ENCODE measurements around the gene ITPKB. TPM values are rescaled to one million over a fixed set of nuclear protein-coding genes. Genes with fewer than 3 reads are reported as not detected.

Gene ITPKB
- total RNA-seq, 5 donors from 2014 or later (not counting 1 experiment from before 2014, with no cell fraction given): 153 to 351 (median 179) TPM

DNA sequence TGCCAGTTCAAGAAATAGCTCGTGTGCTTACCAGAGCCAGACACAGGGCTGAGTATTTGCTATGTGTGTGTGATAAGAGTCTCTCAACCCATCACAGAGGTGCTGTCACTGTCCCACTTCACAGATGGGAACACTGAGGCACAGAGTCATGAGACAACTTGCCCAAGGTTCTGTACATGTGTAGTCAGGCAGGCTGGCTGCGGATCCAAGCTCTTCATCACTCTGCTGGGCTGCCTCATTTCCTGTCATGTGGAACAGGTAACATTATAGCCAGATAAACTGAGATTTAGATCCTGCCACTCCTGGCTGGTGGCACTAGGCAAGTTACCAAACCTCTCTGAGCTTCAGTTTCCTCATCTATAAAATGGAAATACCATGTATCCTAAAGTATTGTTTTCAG, 77.8 kb downstream of the ITPKB start:
- 29% methylated on average over 1 of the region's 2 CpGs for WGBS (ENCODE audit: insufficient coverage)
- Histone ChIP-seq H3K27me3 (replicated peaks in 1 of 2; ENCODE audit: control insufficient read depth in 2 of 2, extremely low read depth in 1 of 2, insufficient read depth in 2 of 2, low read length in 1 of 2) (no peaks in the 10 kb centered on the region), H3K36me3 (ENCODE audit: control insufficient read depth in 2 of 2, extremely low read depth in 1 of 2, insufficient read depth in 1 of 2, low read length in 1 of 2) (peaks cover 3 to 20% of the 10 kb centered on the region in 2 donors), H3K27ac (ENCODE audit: low read length) (peak overlapping the region; percentile 94), H3K4me3 (ENCODE audit: control insufficient read depth in 1 of 2, extremely low read depth in 1 of 2, low read length in 1 of 2) (no peak overlapping the region), H3K9me3 (no peaks in the 10 kb centered on the region), H3K4me1 (ENCODE audit: control insufficient read depth in 1 of 2, extremely low read depth in 1 of 2, insufficient read depth in 2 of 2, low read length in 2 of 2) (peaks cover 0 to 90% of the 10 kb centered on the region in 2 experiments)
- ChIA-PET POLR2A (interaction anchor here in 1 of 2 donors (1.3 kb wide), 1 partner anchor 11 kb away, joined by 4 read pairs; no protein-coding TSS in a partner anchor), CTCF (interaction anchor here in 1 of 2 donors (1.3 to 1.7 kb wide), 2 partner anchors 24 to 42 kb away, joined by 3 to 5 read pairs; no protein-coding TSS in a partner anchor)
- Mint-ChIP-seq H3K27me3 (no peaks in the 10 kb centered on the region), H3K36me3 (peaks cover 15% of the 10 kb centered on the region), H3K9me3 (no peaks in the 10 kb centered on the region), H3K4me1 (peaks cover 0 to 75% (median 0%) of the 10 kb centered on the region in 3 donors), H3K27ac (peak overlapping the region in 1 of 2 donors; percentile 98), H3K4me3 (peak overlapping the region in 2 of 3 donors; percentile 3 to 29)
- DNase-seq (peak in 1 of 35 experiments; percentile 45), ATAC-seq (replicated peaks in 1 of 4) (no peak)

DNA sequence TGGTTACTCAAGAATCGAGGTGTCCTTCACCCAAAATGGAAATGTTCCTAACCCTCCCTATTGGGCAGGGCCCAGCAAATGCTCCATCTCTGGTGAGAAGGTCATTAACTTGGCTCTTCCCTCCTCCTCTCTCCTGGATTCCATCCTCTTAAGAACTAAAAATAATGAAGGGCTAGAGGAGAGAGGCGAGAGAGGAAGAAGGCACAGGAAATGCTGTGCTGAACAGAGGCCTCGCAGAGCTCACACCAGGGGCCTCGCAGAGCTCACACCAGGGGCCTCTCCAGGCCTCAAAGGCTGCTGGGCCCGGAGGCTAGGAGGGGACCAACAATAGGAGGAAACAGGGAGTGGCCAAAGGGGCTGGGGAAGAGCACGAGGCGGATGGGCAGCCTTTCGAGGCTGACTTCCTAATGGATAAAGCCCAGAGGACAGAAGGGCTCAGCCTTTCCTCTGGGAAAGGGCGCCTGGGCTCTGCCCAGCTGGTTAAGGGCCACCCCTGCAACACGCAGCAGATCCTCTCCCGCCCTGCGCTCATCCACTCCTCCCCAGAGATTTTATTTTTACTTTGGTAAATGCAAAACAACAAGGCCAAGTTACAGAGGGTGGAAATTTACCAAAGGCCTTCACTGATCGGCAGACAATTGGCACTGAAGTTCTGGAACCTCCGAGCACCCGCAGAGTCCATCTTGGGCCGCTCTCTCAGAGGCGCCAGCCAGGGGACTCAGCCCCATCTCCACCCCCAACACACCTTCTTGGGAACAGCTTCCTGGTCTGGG, 78.5 kb downstream of the ITPKB start:
- Mint-ChIP-seq H3K9me3 (no peaks in the 10 kb centered on the region), H3K27me3 (no peaks in the 10 kb centered on the region), H3K36me3 (peaks cover 15% of the 10 kb centered on the region), H3K4me3 (peak overlapping the region in 2 of 3 donors; percentile 36 to 49), H3K27ac (peak overlapping the region in 1 of 2 donors; percentile 98), H3K4me1 (peaks cover 0 to 68% (median 0%) of the 10 kb centered on the region in 3 donors)
- Histone ChIP-seq H3K27ac (ENCODE audit: low read length) (peak overlapping the region; percentile 94), H3K9me3 (no peaks in the 10 kb centered on the region), H3K27me3 (replicated peaks in 1 of 2; ENCODE audit: control insufficient read depth in 2 of 2, extremely low read depth in 1 of 2, insufficient read depth in 2 of 2, low read length in 1 of 2) (no peaks in the 10 kb centered on the region), H3K4me3 (ENCODE audit: control insufficient read depth in 1 of 2, extremely low read depth in 1 of 2, low read length in 1 of 2) (no peak overlapping the region), H3K4me1 (ENCODE audit: control insufficient read depth in 1 of 2, extremely low read depth in 1 of 2, insufficient read depth in 2 of 2, low read length in 2 of 2) (peaks cover 0 to 90% of the 10 kb centered on the region in 2 experiments), H3K36me3 (ENCODE audit: control insufficient read depth in 2 of 2, extremely low read depth in 1 of 2, insufficient read depth in 1 of 2, low read length in 1 of 2) (peaks cover 3 to 20% of the 10 kb centered on the region in 2 donors)
- ChIA-PET POLR2A (interaction anchor here in 1 of 2 donors (1.3 kb wide), 1 partner anchor 12 kb away, joined by 4 read pairs; no protein-coding TSS in a partner anchor), CTCF (interaction anchor here in 1 of 2 donors (0.5 to 1.3 kb wide), 2 partner anchors 25 to 136 kb away, joined by 3 read pairs; no protein-coding TSS in a partner anchor)
- DNase-seq (peak in 1 of 35 experiments; percentile 45), ATAC-seq (replicated peaks in 1 of 4) (no peak)
- WGBS (ENCODE audit: insufficient coverage): 0% methylated on average over 3 of the region's 17 CpGs

DNA sequence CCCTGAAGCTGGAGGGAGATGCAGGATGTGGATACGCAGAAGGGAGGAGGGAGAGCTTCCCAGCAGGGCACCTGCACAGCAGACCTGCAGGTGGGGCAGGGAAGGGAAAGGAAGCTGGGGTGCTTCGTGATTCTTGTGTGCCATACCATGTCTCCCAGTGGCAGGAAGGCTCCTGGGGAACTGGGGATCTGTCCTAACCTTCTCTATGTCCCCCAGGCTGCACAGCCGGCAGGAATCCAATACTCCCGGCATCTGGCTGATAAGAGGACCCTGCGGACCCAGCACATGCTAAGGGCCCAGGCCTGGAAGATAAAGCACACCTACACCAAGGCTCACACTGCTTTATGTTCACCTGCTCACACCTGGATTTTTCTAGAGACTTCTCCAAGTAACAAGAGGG, 79.4 kb downstream of the ITPKB start:
- Histone ChIP-seq H3K9me3 (no peaks in the 10 kb centered on the region), H3K27me3 (replicated peaks in 1 of 2; ENCODE audit: control insufficient read depth in 2 of 2, extremely low read depth in 1 of 2, insufficient read depth in 2 of 2, low read length in 1 of 2) (no peaks in the 10 kb centered on the region), H3K27ac (ENCODE audit: low read length) (peak overlapping the region; percentile 94), H3K4me3 (ENCODE audit: control insufficient read depth in 1 of 2, extremely low read depth in 1 of 2, low read length in 1 of 2) (no peak overlapping the region), H3K4me1 (ENCODE audit: control insufficient read depth in 1 of 2, extremely low read depth in 1 of 2, insufficient read depth in 2 of 2, low read length in 2 of 2) (peaks cover 0 to 93% of the 10 kb centered on the region in 2 experiments), H3K36me3 (ENCODE audit: control insufficient read depth in 2 of 2, extremely low read depth in 1 of 2, insufficient read depth in 1 of 2, low read length in 1 of 2) (peaks cover 3 to 14% of the 10 kb centered on the region in 2 donors)
- ChIA-PET CTCF (no interaction called here), POLR2A (no interaction called here)
- WGBS (ENCODE audit: insufficient coverage): 100% methylated on average over 1 of the region's 5 CpGs
- Mint-ChIP-seq H3K27me3 (no peaks in the 10 kb centered on the region), H3K4me1 (peaks cover 0 to 59% (median 0%) of the 10 kb centered on the region in 3 donors), H3K4me3 (no peak overlapping the region), H3K9me3 (no peaks in the 10 kb centered on the region), H3K27ac (peak overlapping the region in 1 of 2 donors; percentile 98), H3K36me3 (peaks cover 11% of the 10 kb centered on the region)
- no peak for DNase-seq
- ATAC-seq (replicated peaks in 1 of 4): no peak

DNA sequence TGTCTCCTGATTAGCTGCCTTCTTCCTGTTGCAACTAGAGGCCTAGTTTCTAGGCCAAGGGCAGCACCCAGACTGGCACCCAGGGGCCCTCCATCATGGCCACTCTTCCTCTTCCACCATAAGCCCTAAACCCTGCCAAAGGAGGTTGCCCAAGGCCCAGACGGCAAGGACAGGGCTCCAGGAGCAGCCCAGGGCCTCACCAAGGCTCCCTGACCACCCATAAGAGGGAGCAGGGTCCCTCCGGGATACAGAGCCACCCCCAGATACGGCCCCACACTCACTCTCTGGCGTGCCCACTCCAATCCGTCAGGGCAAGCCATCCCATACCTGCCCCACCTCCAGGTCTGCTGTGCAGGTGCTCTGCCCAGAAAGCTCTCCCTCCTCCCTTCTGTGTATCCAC, 79.9 kb downstream of the ITPKB start:
- Histone ChIP-seq H3K27ac (ENCODE audit: low read length) (peak overlapping the region; percentile 94), H3K4me3 (ENCODE audit: control insufficient read depth in 1 of 2, extremely low read depth in 1 of 2, low read length in 1 of 2) (no peak overlapping the region), H3K9me3 (no peaks in the 10 kb centered on the region), H3K36me3 (ENCODE audit: control insufficient read depth in 2 of 2, extremely low read depth in 1 of 2, insufficient read depth in 1 of 2, low read length in 1 of 2) (peaks cover 3 to 9% of the 10 kb centered on the region in 2 donors), H3K4me1 (ENCODE audit: control insufficient read depth in 1 of 2, extremely low read depth in 1 of 2, insufficient read depth in 2 of 2, low read length in 2 of 2) (peaks cover 0 to 93% of the 10 kb centered on the region in 2 experiments), H3K27me3 (replicated peaks in 1 of 2; ENCODE audit: control insufficient read depth in 2 of 2, extremely low read depth in 1 of 2, insufficient read depth in 2 of 2, low read length in 1 of 2) (no peaks in the 10 kb centered on the region)
- Mint-ChIP-seq H3K27me3 (no peaks in the 10 kb centered on the region), H3K4me1 (peaks cover 0 to 54% (median 0%) of the 10 kb centered on the region in 3 donors), H3K27ac (peak overlapping the region in 1 of 2 donors; percentile 98), H3K9me3 (no peaks in the 10 kb centered on the region), H3K36me3 (peaks cover 11% of the 10 kb centered on the region), H3K4me3 (no peak overlapping the region)
- ChIA-PET POLR2A (interaction anchor here in 1 of 2 donors (1.4 kb wide), 1 partner anchor 18 kb away, joined by 3 read pairs; no protein-coding TSS in a partner anchor), CTCF (no interaction called here)
- WGBS (ENCODE audit: insufficient coverage): 98% methylated on average over 5 of the region's 5 CpGs
- ATAC-seq (replicated peaks in 1 of 4) (no peak), DNase-seq (no peak)

DNA sequence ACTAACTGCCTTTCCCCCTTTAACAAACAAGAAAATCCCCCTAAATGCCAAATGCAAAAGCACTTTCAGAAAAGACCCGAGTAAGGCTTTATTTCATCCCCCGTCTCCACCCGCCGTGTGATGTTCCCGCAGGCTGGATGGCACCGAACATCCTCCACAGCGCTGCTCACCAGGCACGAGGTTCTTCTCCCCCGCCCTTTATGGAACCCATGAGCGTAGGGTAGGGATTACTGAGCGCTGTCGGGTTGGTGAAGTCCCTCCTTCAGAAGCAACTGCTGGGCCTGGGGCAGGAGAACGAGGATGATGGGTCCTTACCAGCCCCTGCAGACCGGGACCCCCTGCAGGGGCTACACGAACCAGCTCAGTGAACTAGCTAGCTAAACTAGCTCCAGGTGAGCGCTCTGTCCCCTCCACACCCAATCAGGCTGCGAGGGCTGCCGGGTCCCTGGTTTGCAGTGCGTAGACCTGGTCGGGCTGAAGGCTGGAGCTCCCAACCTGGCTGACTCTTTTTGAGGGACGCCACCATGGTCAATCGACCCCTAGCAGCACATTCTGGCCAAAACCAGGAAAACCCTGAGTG, 80.4 kb downstream of the ITPKB start:
- peaks cover 0 to 49% (median 0%) of the 10 kb centered on the region in 3 donors for H3K4me1 Mint-ChIP-seq

More for the DNA sequence above, 80.4 kb downstream of the ITPKB start:
- peak overlapping the region; percentile 94 for H3K27ac ChIP-seq (ENCODE audit: low read length)
- no peaks in the 10 kb centered on the region for H3K9me3 ChIP-seq
- H3K4me3 Mint-ChIP-seq: no peak overlapping the region
- POLR2A ChIA-PET: interaction anchor here (0.6 to 1.4 kb wide), 3 partner anchors 18 to 35 kb away, joined by 3 to 5 read pairs (median 4); no protein-coding TSS in a partner anchor
- peaks cover 11% of the 10 kb centered on the region for H3K36me3 Mint-ChIP-seq
- H3K4me1 ChIP-seq (ENCODE audit: control insufficient read depth in 1 of 2, extremely low read depth in 1 of 2, insufficient read depth in 2 of 2, low read length in 2 of 2): peaks cover 0 to 93% of the 10 kb centered on the region in 2 experiments
- 86% methylated on average over 18 of the region's 22 CpGs for WGBS (ENCODE audit: insufficient coverage)
- no peak overlapping the region for H3K4me3 ChIP-seq (ENCODE audit: control insufficient read depth in 1 of 2, extremely low read depth in 1 of 2, low read length in 1 of 2)
- DNase-seq: no peak
- H3K27me3 Mint-ChIP-seq: no peaks in the 10 kb centered on the region
- no peaks in the 10 kb centered on the region for H3K27me3 ChIP-seq (replicated peaks in 1 of 2; ENCODE audit: control insufficient read depth in 2 of 2, extremely low read depth in 1 of 2, insufficient read depth in 2 of 2, low read length in 1 of 2)
- peak overlapping the region in 1 of 2 donors; percentile 98 for H3K27ac Mint-ChIP-seq
- CTCF ChIA-PET: interaction anchor here (0.5 to 1.2 kb wide), 4 partner anchors 15 to 171 kb away, joined by 3 to 6 read pairs (median 4); no protein-coding TSS in a partner anchor
- no peak for ATAC-seq (replicated peaks in 1 of 4)
- no peaks in the 10 kb centered on the region for H3K9me3 Mint-ChIP-seq
- H3K36me3 ChIP-seq (ENCODE audit: control insufficient read depth in 2 of 2, extremely low read depth in 1 of 2, insufficient read depth in 1 of 2, low read length in 1 of 2): peaks cover 3 to 9% of the 10 kb centered on the region in 2 donors

All from T-cell (primary cell).